Measurements from ENCODE around the gene NOS1AP.

- no peak for TF ChIP-seq CTCF (IDR thresholded peaks at IDR 0.05)
- TF ChIP-seq POLR2A (IDR thresholded peaks at IDR 0.05): no peak
Observed at GRCh38 chr1:162321809-162322422, 252.4 kb downstream of the NOS1AP start.
